GM10847 (cell line): ENCODE results near the gene GGN.

Source experiments
- POLR2A ChIP-seq: IDR thresholded peaks from 2 replicates; pipeline ENCODE4 v1.6.1; 2011; ENCODE audit not compliant: insufficient read length; ENCODE audit errors: extremely low read depth

Gene GGN

GRCh38 chr19:38392707-38393308, 5.0 kb upstream of the GGN start:
- TF ChIP-seq POLR2A = no peak

- no peak for TF ChIP-seq POLR2A
Measured at GRCh38 chr19:38391911-38392464, 4.2 kb upstream of the GGN start.

GRCh38 chr19:38389957-38390924, 2.4 kb upstream of the GGN start:
- no peak for TF ChIP-seq POLR2A

- TF ChIP-seq POLR2A = no peak
Measured at GRCh38 chr19:38389101-38389925, 1.5 kb upstream of the GGN start.

- TF ChIP-seq POLR2A = no peak
Measured at GRCh38 chr19:38388349-38389100, 691 bp upstream of the GGN start, which contains the start of gene SPRED3. SPRED3 (plus strand) TSS chr19:38388697; CDS start chr19:38390303, 1,606 bp downstream.

- TF ChIP-seq POLR2A = no peak
Measured at GRCh38 chr19:38386971-38387549, 774 bp downstream of the GGN start.

- TF ChIP-seq POLR2A = no peak
Measured at GRCh38 chr19:38386300-38386970, 1.4 kb downstream of the GGN start.

- no peak for TF ChIP-seq POLR2A
Measured at GRCh38 chr19:38385804-38386257, 2.0 kb downstream of the GGN start.

- no peak for TF ChIP-seq POLR2A
Measured at GRCh38 chr19:38385057-38385803, 2.6 kb downstream of the GGN start.

- no peak for TF ChIP-seq POLR2A
Measured at GRCh38 chr19:38384209-38385027, 3.4 kb downstream of the GGN start.

- no peak for TF ChIP-seq POLR2A
Measured at GRCh38 chr19:38383743-38384142, 4.1 kb downstream of the GGN start.

- no peak for TF ChIP-seq POLR2A
Measured at GRCh38 chr19:38383184-38383583, 4.7 kb downstream of the GGN start.
